ENCODE results near the gene FAM124B. TPM values are rescaled to one million over a fixed set of nuclear protein-coding genes. Genes with fewer than 3 reads are reported as not detected.

FAM124B gene
- total and polyA plus RNA-seq, 4 donors, result 0.30 to 2.5 (median 0.42) TPM

GRCh38 chr2:224400886-224401632, 848 bp downstream of the FAM124B start:
- Histone ChIP-seq H3K27ac (ENCODE audit: low read depth in 1 of 2, low read length in 2 of 2) (peak overlapping the region; percentile 3 to 39), H3K36me3 (ENCODE audit: control insufficient read depth in 4 of 4, insufficient read depth in 3 of 4, low read depth in 1 of 4, low read length in 3 of 4) (no peaks in the 10 kb centered on the region), H3K9ac (ENCODE audit: low read depth in 1 of 2, low read length in 2 of 2) (no peak overlapping the region), H3K27me3 (ENCODE audit: control insufficient read depth in 4 of 4, insufficient read depth in 4 of 4, low read length in 3 of 4) (no peaks in the 10 kb centered on the region), H3K4me3 (ENCODE audit: low read depth in 1 of 3, low read length in 3 of 3) (peak overlapping the region; percentile 26 to 73 (median 55)), H3K9me3 (ENCODE audit: control insufficient read depth in 4 of 4, low read length in 3 of 4) (no peaks in the 10 kb centered on the region), H3K4me1 (ENCODE audit: control insufficient read depth in 4 of 4, insufficient read depth in 4 of 4, low read length in 3 of 4) (peaks cover 0 to 14% (median 12%) of the 10 kb centered on the region in 4 donors)
- TF ChIP-seq NR2F2 (IDR thresholded peaks at IDR 0.05) (no peak), ATF3 (IDR thresholded peaks at IDR 0.05) (no peak), SP1 (IDR thresholded peaks at IDR 0.05) (no peak), HNF4G (IDR thresholded peaks at IDR 0.05) (no peak), HNF4A (conservative IDR thresholded peaks at IDR 0.05) (no peak), RAD21 (IDR thresholded peaks at IDR 0.05) (no peak), JUND (IDR thresholded peaks at IDR 0.05) (no peak), GABPA (IDR thresholded peaks at IDR 0.05 in 1 of 2, conservative IDR thresholded peaks at IDR 0.05 in 1 of 2) (no peak), TAF1 (conservative IDR thresholded peaks at IDR 0.05) (no peak), FOXA1 (IDR thresholded peaks at IDR 0.05) (no peak), EGR1 (IDR thresholded peaks at IDR 0.05; ENCODE audit: low read depth in 2 of 2) (no peak)
- TF ChIP-seq, protein P1, sequence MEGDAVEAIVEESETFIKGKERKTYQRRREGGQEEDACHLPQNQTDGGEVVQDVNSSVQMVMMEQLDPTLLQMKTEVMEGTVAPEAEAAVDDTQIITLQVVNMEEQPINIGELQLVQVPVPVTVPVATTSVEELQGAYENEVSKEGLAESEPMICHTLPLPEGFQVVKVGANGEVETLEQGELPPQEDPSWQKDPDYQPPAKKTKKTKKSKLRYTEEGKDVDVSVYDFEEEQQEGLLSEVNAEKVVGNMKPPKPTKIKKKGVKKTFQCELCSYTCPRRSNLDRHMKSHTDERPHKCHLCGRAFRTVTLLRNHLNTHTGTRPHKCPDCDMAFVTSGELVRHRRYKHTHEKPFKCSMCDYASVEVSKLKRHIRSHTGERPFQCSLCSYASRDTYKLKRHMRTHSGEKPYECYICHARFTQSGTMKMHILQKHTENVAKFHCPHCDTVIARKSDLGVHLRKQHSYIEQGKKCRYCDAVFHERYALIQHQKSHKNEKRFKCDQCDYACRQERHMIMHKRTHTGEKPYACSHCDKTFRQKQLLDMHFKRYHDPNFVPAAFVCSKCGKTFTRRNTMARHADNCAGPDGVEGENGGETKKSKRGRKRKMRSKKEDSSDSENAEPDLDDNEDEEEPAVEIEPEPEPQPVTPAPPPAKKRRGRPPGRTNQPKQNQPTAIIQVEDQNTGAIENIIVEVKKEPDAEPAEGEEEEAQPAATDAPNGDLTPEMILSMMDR (IDR thresholded peaks at IDR 0.05; ENCODE audit: low read depth, low read length, missing input control), result no peak
- TF ChIP-seq, protein P2, sequence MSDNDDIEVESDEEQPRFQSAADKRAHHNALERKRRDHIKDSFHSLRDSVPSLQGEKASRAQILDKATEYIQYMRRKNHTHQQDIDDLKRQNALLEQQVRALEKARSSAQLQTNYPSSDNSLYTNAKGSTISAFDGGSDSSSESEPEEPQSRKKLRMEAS (IDR thresholded peaks at IDR 0.05), result no peak
- DNase-seq (ENCODE audit: low spot score), result no peak
- WGBS, result 62% methylated on average over 22 of the region's 22 CpGs

DNA sequence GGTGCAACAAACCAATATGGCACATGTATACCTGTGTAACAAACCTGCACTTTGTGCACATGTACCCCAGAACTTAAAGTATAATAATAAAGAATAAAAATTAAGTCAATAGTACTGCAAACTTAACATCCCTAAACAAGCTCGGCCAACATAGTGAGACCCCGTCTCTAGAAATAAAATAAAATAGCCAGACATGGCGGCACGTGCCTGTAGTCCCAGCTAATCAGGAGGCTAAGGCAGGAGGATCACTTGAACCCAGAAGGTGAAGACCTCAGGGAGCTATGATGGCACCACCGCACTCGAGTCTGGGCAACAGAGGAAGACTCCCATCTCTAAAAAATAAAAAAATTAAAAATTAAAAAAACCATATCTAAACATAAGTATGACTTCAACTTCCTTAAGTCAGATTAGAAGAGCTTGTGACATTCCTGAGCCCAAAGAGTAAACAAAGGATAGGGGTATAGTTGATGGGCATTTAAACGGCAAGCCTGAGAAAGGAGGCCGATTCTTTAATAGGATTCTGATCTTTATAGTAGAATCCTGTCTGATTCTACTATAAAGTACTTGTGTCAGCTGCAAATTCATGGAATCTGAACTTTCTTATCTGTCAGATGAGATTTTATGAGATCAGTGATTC, 1.6 kb downstream of the FAM124B start:
- no peaks in the 10 kb centered on the region for H3K27me3 ChIP-seq (ENCODE audit: control insufficient read depth in 4 of 4, insufficient read depth in 4 of 4, low read length in 3 of 4)
- H3K9me3 ChIP-seq (ENCODE audit: control insufficient read depth in 4 of 4, low read length in 3 of 4), result no peaks in the 10 kb centered on the region
- H3K4me3 ChIP-seq (ENCODE audit: low read depth in 1 of 3, low read length in 3 of 3), result no peak overlapping the region
- TF ChIP-seq HNF4G (IDR thresholded peaks at IDR 0.05), result no peak
- TF ChIP-seq RXRA (IDR thresholded peaks at IDR 0.05), result no peak
- no peak for TF ChIP-seq ZBTB33 (IDR thresholded peaks at IDR 0.05)
- no peak for TF ChIP-seq ATF3 (IDR thresholded peaks at IDR 0.05)
- TF ChIP-seq YY1 (IDR thresholded peaks at IDR 0.05), result no peak
- TF ChIP-seq, protein P3, sequence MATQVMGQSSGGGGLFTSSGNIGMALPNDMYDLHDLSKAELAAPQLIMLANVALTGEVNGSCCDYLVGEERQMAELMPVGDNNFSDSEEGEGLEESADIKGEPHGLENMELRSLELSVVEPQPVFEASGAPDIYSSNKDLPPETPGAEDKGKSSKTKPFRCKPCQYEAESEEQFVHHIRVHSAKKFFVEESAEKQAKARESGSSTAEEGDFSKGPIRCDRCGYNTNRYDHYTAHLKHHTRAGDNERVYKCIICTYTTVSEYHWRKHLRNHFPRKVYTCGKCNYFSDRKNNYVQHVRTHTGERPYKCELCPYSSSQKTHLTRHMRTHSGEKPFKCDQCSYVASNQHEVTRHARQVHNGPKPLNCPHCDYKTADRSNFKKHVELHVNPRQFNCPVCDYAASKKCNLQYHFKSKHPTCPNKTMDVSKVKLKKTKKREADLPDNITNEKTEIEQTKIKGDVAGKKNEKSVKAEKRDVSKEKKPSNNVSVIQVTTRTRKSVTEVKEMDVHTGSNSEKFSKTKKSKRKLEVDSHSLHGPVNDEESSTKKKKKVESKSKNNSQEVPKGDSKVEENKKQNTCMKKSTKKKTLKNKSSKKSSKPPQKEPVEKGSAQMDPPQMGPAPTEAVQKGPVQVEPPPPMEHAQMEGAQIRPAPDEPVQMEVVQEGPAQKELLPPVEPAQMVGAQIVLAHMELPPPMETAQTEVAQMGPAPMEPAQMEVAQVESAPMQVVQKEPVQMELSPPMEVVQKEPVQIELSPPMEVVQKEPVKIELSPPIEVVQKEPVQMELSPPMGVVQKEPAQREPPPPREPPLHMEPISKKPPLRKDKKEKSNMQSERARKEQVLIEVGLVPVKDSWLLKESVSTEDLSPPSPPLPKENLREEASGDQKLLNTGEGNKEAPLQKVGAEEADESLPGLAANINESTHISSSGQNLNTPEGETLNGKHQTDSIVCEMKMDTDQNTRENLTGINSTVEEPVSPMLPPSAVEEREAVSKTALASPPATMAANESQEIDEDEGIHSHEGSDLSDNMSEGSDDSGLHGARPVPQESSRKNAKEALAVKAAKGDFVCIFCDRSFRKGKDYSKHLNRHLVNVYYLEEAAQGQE (IDR thresholded peaks at IDR 0.05), result no peak
- no peak for TF ChIP-seq TAF1 (conservative IDR thresholded peaks at IDR 0.05)
- TF ChIP-seq NR2F2 (IDR thresholded peaks at IDR 0.05), result no peak
- TF ChIP-seq FOXA2 (IDR thresholded peaks at IDR 0.05), result no peak
- TF ChIP-seq, protein P1 (IDR thresholded peaks at IDR 0.05; ENCODE audit: low read depth, low read length, missing input control), result no peak
- no peak for TF ChIP-seq RAD21 (IDR thresholded peaks at IDR 0.05)
- TF ChIP-seq SP1 (IDR thresholded peaks at IDR 0.05), result no peak
- TF ChIP-seq FOXA1 (IDR thresholded peaks at IDR 0.05), result no peak
- TF ChIP-seq HNF4A (conservative IDR thresholded peaks at IDR 0.05), result no peak
- H3K4me1 ChIP-seq (ENCODE audit: control insufficient read depth in 4 of 4, insufficient read depth in 4 of 4, low read length in 3 of 4), result peaks cover 0 to 14% (median 12%) of the 10 kb centered on the region in 4 donors
- H3K9ac ChIP-seq (ENCODE audit: low read depth in 1 of 2, low read length in 2 of 2), result no peak overlapping the region
- DNase-seq (ENCODE audit: low spot score), result no peak
- H3K36me3 ChIP-seq (ENCODE audit: control insufficient read depth in 4 of 4, insufficient read depth in 3 of 4, low read depth in 1 of 4, low read length in 3 of 4), result no peaks in the 10 kb centered on the region
- WGBS, result 88% methylated on average over 8 of the region's 8 CpGs
- no peak overlapping the region for H3K27ac ChIP-seq (ENCODE audit: low read depth in 1 of 2, low read length in 2 of 2)
